GM19455 (cell line): ENCODE results near the gene AK4.

Experiments used
- ATAC-seq: cut with Tn5 transposase; IDR thresholded peaks from one replicate; pipeline ENCODE4 v1.9.1; 2021; ENCODE audit not compliant: unreplicated experiment

Gene AK4

GRCh38 chr1:65243491-65243890, 95.5 kb downstream of the AK4 start:
- ATAC-seq: no peak

- no peak for ATAC-seq
Observed at GRCh38 chr1:65245295-65245694, 97.3 kb downstream of the AK4 start.

- ATAC-seq: no peak
Observed at GRCh38 chr1:65247419-65248359, 99.7 kb downstream of the AK4 start.

- no peak for ATAC-seq
Observed at GRCh38 chr1:65250826-65251225, 102.8 kb downstream of the AK4 start.

- peak; percentile 47 for ATAC-seq
Observed at GRCh38 chr1:65253800-65254319, 105.9 kb downstream of the AK4 start.

- ATAC-seq: peak; percentile 97
Observed at GRCh38 chr1:65254320-65255034, 106.5 kb downstream of the AK4 start.

GRCh38 chr1:65255035-65255655, 107.1 kb downstream of the AK4 start:
- no peak for ATAC-seq

- no peak for ATAC-seq
Observed at GRCh38 chr1:65255656-65256050, 107.7 kb downstream of the AK4 start.

- no peak for ATAC-seq
Observed at GRCh38 chr1:65256860-65257708, 109.1 kb downstream of the AK4 start.

GRCh38 chr1:65258106-65258505, 110.1 kb downstream of the AK4 start:
- no peak for ATAC-seq

- no peak for ATAC-seq
Observed at GRCh38 chr1:65259816-65260215, 111.8 kb downstream of the AK4 start.

GRCh38 chr1:65260851-65261473, 113.0 kb downstream of the AK4 start:
- ATAC-seq: no peak

GRCh38 chr1:65263286-65263685, 115.3 kb downstream of the AK4 start:
- ATAC-seq: no peak

GRCh38 chr1:65264197-65264929, 116.4 kb downstream of the AK4 start:
- ATAC-seq: no peak

GRCh38 chr1:65265296-65265650, 117.3 kb downstream of the AK4 start:
- no peak for ATAC-seq

GRCh38 chr1:65265651-65266351, 117.8 kb downstream of the AK4 start:
- ATAC-seq: peak; percentile 47

- ATAC-seq: no peak
Observed at GRCh38 chr1:65266476-65266875, 118.5 kb downstream of the AK4 start.

GRCh38 chr1:65267271-65267670, 119.3 kb downstream of the AK4 start:
- no peak for ATAC-seq

- no peak for ATAC-seq
Observed at GRCh38 chr1:65267683-65268082, 119.7 kb downstream of the AK4 start.
